ENCODE data around the gene CACNA1D. TPM values are rescaled to one million over a fixed set of nuclear protein-coding genes. Genes with fewer than 3 reads are reported as not detected.

CACNA1D gene
- total and polyA plus RNA-seq, 12 donors: 0.04 to 1.9 (median 0.49) TPM

DNA sequence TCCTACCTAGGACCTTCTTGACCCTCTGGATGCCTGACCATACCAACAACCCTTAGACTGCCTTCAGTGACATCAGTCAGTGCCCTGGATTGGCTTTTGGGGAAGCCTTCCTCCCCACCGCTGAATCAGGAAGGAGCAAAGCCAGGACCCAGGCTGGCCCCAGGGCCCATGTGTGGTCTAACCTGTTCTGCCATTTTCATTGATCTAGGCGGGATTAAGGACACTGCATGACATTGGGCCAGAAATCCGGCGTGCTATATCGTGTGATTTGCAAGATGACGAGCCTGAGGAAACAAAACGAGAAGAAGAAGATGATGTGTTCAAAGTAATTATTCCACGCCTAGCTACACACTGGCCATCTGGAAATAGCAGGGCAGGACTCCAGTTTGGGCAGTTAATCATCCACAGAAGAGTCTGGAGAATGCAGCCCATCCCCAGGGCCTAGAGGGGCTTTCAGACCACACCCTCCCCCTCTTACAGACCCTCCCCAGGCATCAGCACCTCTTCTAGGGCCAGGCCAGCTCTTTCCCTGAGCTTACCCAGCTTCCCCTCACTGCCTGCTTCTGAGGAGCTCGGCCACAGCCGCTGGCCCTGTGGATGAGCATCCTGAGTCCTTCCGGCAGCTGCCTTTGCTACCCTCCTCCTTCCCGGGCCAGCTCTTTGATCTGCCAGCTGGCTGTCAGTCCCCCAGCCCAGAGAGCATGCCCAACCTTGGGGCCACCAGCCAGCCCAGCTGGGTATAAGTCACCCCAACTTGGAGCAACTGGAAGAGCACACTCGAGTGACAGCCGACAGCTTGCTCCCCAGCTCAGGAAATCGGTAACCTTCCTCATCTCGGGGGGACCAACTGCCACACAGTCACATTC is 305.9 kb downstream of the CACNA1D start:
- intact Hi-C loops (cut with DNase I): no loop called here
- WGBS, 2 donors: 87 to 89% methylated on average over 16 of the region's 16 CpGs
- no peak for ATAC-seq

DNA sequence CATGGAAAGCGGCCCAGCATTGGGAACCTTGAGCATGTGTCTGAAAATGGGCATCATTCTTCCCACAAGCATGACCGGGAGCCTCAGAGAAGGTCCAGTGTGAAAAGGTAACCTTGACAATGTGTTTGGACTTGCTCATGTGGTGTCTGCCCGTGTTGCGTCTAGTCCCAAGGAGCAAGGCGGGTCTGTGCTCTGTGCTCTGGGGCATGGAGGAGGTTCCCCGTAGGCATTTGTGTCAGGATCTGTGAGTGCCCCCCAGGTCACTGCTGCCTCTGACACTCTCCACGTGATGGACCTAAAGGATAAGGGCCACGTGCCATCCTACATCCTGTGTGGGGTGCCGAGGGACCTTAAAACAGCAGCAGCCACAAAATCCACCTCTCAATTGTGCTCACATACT is 306.9 kb downstream of the CACNA1D start:
- no peaks in the 10 kb centered on the region for H3K9me3 ChIP-seq
- no peak overlapping the region for H3K27ac ChIP-seq
- peaks cover 0 to 4% (median 0%) of the 10 kb centered on the region in 7 donors for H3K27me3 ChIP-seq
- TF ChIP-seq CTCF (IDR thresholded peaks at IDR 0.05): no peak
- peaks cover 0 to 13% (median 0%) of the 10 kb centered on the region in 9 donors for H3K4me1 ChIP-seq
- 91 to 92% methylated on average over 9 of the region's 9 CpGs for WGBS, 2 donors
- ATAC-seq (no peak), DNase-seq (no peak)
- no peaks in the 10 kb centered on the region for H3K36me3 ChIP-seq
- no peak overlapping the region for H3K4me3 ChIP-seq
- intact Hi-C loops (cut with DNase I): no loop called here

More for the DNA sequence above, 305.9 kb downstream of the CACNA1D start:
- Histone ChIP-seq H3K9me3 (no peaks in the 10 kb centered on the region), H3K36me3 (no peaks in the 10 kb centered on the region), H3K4me3 (no peak overlapping the region), H3K4me1 (peaks cover 0 to 17% (median 0%) of the 10 kb centered on the region in 9 donors), H3K27me3 (peaks cover 0 to 6% (median 0%) of the 10 kb centered on the region in 7 donors), H3K27ac (no peak overlapping the region)
- no peak for DNase-seq
- TF ChIP-seq CTCF (IDR thresholded peaks at IDR 0.05): no peak

GRCh38 chr3:53802256-53802880 is 308.0 kb downstream of the CACNA1D start:
- intact Hi-C loops (cut with DNase I): no loop called here
- Histone ChIP-seq H3K4me3 (no peak overlapping the region), H3K27ac (no peak overlapping the region), H3K36me3 (no peaks in the 10 kb centered on the region), H3K4me1 (peaks cover 0 to 20% (median 7%) of the 10 kb centered on the region in 9 donors), H3K9me3 (no peaks in the 10 kb centered on the region), H3K27me3 (peaks cover 0 to 4% (median 0%) of the 10 kb centered on the region in 7 donors)
- DNase-seq (no peak), ATAC-seq (no peak)
- TF ChIP-seq CTCF (IDR thresholded peaks at IDR 0.05): no peak
- WGBS, 2 donors: 84 to 88% methylated on average over 8 of the region's 8 CpGs

- no peaks in the 10 kb centered on the region for H3K36me3 ChIP-seq
- ATAC-seq: no peak
- no peak overlapping the region for H3K27ac ChIP-seq
- intact Hi-C loops (cut with DNase I): no loop called here
- no peak overlapping the region for H3K4me3 ChIP-seq
- 92 to 94% methylated on average over 18 of the region's 18 CpGs for WGBS, 2 donors
- H3K9me3 ChIP-seq: no peaks in the 10 kb centered on the region
- H3K27me3 ChIP-seq: peaks cover 0 to 4% (median 0%) of the 10 kb centered on the region in 7 donors
- DNase-seq: no peak
- H3K4me1 ChIP-seq: peaks cover 0 to 24% (median 9%) of the 10 kb centered on the region in 9 donors
- no peak for TF ChIP-seq CTCF (IDR thresholded peaks at IDR 0.05)
These were observed 308.9 kb downstream of the CACNA1D start for GRCh38 chr3:53803124-53803815.
